Measurements from ENCODE around the gene C6orf47.

The C6orf47 gene

GRCh38 chr6:31643818-31644454, 16.6 kb downstream of the C6orf47 start:
- no peak for TF ChIP-seq CTCF (IDR thresholded peaks at IDR 0.05; ENCODE audit: low read depth, low read length)
- DNase-seq (ENCODE audit: extremely low read depth, low read depth), result no peak

DNA sequence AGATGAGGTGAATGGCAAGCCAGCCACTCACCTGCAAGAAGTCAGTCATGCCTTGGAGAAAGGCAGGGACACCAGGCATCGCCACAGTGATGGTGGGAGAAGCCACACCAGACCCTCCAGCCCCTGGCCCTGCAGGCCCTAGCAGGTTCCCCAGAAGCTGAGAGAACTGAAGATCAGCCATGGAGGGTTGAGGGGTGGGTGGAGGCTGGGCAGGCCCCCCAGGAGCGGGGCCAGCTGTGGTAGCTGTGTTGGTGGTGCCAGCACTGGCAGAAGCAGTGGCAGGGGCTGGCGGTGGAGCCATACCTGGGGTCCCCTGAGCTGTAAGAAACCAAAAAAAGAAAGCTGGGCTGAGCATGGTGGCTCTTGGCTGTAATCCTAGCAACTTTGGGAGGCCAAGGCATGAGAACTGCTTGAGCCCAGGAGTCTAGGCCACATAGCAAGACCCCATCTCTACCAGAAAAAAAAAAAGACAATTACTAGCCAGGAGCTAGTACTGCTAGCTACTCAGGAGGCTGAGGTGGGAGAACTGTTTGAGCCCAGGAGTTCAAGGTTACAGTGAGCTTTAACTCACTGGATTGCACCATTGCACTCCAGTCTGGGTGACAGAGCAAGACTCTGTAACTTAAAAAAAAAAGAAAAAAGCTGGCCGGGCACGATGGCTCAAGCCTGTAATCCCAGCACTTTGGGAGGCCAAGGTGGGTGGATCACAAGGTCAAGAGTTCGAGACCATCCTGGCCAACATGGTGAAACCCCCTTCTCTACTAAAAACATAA, 17.6 kb downstream of the C6orf47 start:
- no peak for TF ChIP-seq CTCF (IDR thresholded peaks at IDR 0.05; ENCODE audit: low read depth, low read length)
- DNase-seq (ENCODE audit: extremely low read depth, low read depth), result no peak

- no peak for TF ChIP-seq CTCF (IDR thresholded peaks at IDR 0.05; ENCODE audit: low read depth, low read length)
- DNase-seq (ENCODE audit: extremely low read depth, low read depth), result no peak
Measured at GRCh38 chr6:31641370-31641769, 19.2 kb downstream of the C6orf47 start.

DNA sequence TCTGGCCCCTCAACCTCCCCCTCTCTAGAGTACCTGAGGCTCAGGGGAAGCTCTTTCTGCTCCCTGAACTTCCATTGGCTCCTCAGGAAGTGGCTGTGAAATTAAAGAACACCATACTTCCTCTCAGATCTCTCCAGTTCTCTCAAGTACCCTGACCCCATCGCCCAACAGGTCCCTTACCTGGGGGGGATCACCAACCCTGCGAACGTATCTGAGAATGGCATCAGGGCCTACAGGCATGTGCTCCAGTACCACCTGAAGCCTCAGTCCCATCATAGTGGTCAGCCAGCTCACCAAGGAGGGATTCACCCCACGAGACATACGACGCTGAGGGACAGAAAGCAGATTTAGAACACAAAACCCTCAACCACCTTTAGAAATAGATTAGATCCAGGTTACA, 20.0 kb downstream of the C6orf47 start:
- no peak for DNase-seq (ENCODE audit: extremely low read depth, low read depth)

GRCh38 chr6:31639449-31639861, 21.1 kb downstream of the C6orf47 start:
- no peak for DNase-seq (ENCODE audit: extremely low read depth, low read depth)

More for the DNA sequence above, 20.0 kb downstream of the C6orf47 start:
- no peak for TF ChIP-seq CTCF (IDR thresholded peaks at IDR 0.05; ENCODE audit: low read depth, low read length)

DNA sequence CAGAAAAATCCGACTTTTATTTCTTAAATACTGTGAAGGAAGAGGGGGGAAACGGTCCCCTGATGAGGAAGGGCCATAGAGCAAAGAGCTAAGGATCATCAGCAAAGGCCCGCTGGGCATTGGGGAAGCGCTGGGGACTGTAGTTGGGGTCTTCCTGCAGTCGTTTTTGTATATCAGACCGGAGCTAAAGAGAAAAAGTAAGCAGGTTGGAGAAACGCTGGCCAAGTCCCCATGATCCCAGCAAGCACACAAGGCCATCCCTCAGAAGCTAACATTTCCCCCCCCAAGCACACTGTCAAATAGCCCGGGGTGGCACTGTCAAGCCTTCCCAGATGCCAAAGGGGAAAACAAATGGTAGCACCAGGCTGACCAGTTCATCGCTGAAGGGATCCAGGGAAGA, 21.5 kb downstream of the C6orf47 start:
- no peak for DNase-seq (ENCODE audit: extremely low read depth, low read depth)
- TF ChIP-seq CTCF (IDR thresholded peaks at IDR 0.05; ENCODE audit: low read depth, low read length), result no peak

More at GRCh38 chr6:31639449-31639861, 21.1 kb downstream of the C6orf47 start:
- no peak for TF ChIP-seq CTCF (IDR thresholded peaks at IDR 0.05; ENCODE audit: low read depth, low read length)

Data from AG09319 (cell line).